ENCODE results near the gene TERT.
A peak's percentile ranks its signal among the peaks of the same experiment; 100 is the strongest.
"Not testable (repeated sequence)": the region's sequence is repeated elsewhere in the genome, so short reads cannot be mapped to it uniquely, and the experiment has no call there.

TERT gene

GRCh38 chr5:1294206-1294834 lies 548 bp downstream of the TERT start:
- DNase-seq: no peak

DNA sequence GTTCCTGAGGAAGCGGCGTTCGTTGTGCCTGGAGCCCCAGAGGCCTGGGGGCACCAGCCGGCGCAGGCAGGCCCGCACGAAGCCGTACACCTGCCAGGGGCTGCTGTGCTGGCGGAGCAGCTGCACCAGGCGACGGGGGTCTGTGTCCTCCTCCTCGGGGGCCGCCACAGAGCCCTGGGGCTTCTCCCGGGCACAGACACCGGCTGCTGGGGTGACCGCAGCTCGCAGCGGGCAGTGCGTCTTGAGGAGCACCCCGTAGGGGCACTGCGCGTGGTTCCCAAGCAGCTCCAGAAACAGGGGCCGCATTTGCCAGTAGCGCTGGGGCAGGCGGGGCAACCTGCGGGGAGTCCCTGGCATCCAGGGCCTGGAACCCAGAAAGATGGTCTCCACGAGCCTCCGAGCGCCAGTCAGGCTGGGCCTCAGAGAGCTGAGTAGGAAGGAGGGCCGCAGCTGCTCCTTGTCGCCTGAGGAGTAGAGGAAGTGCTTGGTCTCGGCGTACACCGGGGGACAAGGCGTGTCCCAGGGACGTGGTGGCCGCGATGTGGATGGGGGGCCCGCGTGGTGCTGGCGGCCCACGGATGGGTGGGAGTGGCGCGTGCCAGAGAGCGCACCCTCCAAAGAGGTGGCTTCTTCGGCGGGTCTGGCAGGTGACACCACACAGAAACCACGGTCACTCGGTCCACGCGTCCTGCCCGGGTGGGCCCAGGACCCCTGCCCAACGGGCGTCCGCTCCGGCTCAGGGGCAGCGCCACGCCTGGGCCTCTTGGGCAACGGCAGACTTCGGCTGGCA lies 1.3 kb downstream of the TERT start:
- no peak for DNase-seq

GRCh38 chr5:1292846-1293415 lies 1.9 kb downstream of the TERT start:
- no peak for DNase-seq

- no peak for DNase-seq
These were observed 2.7 kb downstream of the TERT start for GRCh38 chr5:1292139-1292538.

- no peak for DNase-seq
These were observed 3.2 kb downstream of the TERT start for GRCh38 chr5:1291611-1292080.

DNA sequence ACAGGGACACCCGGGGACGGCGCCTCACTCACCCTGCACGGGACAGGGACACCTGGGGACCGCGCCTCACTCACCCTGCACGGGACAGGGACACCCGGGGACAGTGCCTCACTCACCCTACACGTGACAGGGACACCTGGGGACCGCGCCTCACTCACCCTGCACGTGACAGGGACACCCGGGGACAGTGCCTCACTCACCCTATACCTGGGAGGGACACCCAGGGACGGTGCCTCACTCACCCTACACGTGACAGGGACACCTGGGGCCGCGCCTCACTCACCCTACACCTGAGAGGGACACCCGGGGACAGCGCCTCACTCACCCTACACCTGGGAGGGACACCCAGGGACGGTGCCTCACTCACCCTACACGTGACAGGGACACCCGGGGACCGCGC lies 3.9 kb downstream of the TERT start:
- DNase-seq: not testable (repeated sequence)

DNA sequence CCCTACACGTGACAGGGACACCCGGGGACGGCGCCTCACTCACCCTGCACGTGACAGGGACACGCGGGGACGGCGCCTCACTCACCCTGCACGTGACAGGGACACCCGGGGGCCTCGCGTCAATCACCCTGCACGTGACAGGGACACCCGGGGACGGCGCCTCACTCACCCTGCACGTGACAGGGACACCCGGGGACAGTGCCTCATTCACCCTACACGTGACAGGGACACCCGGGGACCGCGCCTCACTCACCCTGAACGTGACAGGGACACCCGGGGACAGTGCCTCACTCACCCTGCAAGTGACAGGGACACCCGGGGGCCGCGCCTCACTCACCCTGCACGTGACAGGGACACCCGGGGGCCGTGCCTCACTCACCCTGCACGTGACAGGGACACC lies 5.3 kb downstream of the TERT start:
- DNase-seq: not testable (repeated sequence)

DNA sequence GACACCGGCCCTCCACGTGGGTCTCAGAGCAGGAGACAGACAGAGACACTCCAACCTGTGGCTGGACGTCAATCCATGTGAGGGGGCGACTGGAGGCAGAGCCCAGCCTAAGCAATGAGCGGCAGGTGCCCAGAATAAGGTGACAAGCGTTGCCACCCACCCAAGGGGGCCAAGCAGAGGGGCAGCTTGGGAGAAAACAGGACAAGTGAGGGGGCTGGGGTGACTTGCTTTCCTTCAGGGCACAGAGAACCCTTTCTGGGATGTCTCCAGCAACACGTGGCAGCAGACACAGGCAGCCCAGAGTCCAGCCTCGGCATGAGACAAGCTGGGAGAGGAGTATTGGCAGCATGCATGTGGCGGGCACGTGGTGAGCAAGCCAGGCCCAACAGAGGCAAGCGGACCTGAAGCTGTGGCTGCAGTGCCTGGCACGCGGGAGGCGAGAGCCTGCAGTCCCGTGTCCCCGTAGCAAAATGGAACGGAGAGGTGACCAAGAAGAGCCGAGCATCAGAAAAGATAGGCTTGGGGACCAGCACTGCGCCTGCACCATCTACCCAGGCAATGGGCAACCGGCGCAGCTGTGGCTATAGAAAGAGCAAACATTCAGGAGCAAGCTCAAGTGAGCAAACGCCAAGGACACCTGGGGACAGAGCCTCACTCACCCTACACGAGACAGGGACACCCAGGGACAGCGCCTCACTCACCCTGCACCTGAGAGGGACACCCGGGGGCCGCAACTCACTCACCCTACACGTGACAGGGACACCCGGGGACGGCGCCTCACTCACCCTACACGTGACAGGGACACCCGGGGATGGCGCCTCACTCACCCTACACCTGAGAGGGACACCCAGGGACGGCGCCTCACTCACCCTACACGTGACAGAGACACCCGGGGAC lies 6.2 kb downstream of the TERT start:
- no peak for DNase-seq

GRCh38 chr5:1285883-1286291 lies 9.0 kb downstream of the TERT start:
- DNase-seq: no peak

DNA sequence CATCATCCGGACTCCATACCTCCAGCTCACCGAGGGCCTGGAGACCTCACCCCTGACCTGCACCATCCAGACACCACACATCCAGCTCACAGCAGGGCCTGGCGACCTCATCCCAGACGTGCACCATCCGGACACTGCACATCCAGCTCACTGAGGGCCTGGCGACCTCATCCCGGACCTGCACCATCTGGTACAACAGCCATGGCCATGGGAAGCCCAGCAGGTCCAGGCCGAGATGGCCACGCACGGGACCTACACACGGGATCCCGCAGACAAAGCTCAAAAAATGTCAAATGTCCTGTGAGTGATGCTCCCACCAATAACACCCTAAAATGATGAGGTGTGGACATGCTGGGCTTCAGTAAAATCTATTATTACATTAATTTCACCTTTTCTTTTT lies 9.7 kb downstream of the TERT start:
- DNase-seq: no peak

DNA sequence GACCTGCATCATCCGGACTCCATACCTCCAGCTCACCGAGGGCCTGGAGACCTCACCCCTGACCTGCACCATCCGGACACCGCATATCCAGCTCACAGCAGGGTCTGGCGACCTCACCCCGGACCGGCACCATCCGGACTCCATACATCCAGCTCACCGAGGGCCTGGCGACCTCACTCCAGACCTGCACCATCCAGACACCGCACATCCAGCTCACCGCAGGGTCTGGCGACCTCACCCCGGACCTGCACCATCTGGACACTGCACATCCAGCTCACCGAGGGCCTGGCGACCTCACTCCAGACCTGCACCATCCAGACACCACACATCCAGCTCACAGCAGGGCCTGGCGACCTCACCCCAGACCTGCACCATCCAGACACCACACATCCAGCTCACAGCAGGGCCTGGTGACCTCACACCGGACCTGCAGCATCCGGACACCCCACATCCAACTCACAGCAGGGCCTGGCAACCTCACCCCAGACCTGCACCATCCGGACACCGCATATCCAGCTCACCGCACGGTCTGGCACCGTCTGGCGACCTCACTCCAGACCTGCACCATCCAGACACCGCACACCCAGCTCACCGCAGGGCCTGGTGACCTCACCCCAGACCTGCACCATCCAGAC lies 10.4 kb downstream of the TERT start:
- DNase-seq: not testable (repeated sequence)

GRCh38 chr5:1283729-1284041 lies 11.2 kb downstream of the TERT start:
- DNase-seq: not testable (repeated sequence)

DNA sequence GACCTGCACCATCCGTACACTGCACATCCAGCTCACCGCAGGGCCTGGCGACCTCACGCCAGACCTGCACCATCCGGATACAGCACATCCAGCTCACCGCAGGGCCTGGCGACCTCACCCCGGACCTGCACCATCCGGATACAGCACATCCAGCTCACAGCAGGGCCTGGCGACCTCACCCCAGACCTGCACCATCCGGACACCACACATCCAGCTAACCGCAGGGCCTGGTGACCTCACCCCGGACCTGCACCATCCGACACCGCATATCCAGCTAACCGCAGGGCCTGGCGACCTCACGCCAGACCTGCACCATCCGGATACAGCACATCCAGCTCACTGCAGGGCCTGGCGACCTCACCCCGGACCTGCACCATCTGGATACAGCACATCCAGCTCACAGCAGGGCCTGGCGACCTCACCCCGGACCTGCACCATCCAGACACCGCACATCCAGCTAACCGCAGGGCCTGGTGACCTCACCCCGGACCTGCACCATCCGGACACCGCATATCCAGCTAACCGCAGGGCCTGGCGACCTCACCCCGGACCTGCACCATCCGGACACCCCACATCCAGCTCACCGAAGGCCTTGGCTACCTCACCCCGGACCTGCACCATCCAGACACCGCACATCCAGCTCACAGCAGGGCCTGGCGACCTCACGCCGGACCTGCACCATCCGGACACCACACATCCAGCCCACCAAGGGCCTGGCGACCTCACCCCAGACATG lies 11.7 kb downstream of the TERT start:
- DNase-seq: not testable (repeated sequence)

DNA sequence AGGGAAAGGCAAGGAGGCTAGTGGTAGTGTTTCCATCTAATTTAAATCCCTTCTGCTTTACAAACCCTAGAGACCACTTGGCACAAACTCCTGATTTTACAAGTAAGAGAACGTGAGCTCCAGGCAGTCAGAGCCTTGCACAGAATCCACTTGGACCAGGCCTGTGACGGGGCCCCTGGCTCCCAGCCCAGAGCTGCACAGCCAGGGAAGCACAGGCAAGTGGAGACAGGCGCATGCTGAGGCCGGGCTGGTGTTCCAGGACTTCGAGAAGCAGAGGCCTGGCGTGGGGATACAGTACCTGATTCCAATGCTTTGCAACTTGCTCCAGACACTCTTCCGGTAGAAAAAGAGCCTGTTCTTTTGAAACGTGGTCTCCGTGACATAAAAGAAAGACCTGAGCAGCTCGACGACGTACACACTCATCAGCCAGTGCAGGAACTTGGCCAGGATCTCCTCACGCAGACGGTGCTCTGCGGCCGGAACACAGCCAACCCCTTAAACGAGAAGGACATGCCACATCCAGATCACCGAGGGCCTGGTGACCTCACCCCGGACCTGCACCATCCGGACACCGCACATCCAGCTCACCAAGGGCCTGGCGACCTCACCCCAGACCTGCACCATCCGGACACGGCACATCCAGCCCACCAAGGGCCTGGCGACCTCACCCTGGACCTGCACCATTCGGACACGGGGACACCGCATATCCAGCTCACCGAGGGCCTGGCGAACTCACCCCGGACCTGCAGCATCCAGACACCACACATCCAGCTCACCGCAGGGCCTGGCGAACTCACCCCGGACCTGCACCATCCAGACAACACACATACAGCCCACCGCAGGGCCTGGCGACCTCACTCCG lies 12.5 kb downstream of the TERT start:
- no peak for DNase-seq

DNA sequence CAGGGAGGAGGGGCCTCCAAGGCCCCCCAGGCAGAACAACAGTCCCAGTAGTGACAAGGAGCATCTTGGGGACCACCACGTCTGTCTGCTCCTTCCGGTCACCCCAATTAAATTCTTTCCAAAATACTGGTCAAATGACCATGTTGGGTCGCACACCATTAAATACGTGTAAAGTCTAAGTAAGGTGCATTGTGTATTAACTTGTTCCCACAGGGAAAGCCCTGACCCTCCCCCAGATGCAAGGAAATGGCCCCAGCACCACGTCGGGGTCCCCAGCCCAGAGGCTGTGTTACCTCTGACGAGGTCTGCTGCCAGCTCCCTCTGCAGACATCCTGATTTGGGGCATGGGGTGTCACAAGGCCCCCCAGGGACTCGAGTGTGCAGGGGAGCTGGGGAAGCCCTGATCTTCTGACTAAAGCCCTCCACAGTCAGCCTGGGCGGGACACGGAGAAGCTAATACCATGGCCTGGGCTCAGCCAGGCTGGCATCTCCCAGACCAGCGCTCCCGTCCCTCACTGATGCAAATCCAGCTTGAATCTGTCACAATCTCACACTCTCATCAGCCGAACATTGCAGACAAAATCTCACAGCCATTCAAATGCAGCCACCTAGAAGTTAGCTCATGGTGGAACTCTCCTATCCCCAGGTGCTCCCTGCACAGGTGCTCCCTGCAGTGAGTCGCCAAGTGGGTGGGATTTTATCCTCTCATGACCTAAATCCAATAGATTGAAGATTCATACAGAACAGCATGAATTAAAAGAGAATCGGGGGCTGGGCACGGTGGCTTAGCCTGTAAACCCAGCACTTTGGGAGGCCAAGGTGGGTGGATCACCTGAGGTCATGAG lies 13.6 kb downstream of the TERT start:
- DNase-seq: no peak

GRCh38 chr5:1280177-1281037 lies 14.5 kb downstream of the TERT start:
- peak in 1 of 5 experiments; percentile 5 for DNase-seq

DNA sequence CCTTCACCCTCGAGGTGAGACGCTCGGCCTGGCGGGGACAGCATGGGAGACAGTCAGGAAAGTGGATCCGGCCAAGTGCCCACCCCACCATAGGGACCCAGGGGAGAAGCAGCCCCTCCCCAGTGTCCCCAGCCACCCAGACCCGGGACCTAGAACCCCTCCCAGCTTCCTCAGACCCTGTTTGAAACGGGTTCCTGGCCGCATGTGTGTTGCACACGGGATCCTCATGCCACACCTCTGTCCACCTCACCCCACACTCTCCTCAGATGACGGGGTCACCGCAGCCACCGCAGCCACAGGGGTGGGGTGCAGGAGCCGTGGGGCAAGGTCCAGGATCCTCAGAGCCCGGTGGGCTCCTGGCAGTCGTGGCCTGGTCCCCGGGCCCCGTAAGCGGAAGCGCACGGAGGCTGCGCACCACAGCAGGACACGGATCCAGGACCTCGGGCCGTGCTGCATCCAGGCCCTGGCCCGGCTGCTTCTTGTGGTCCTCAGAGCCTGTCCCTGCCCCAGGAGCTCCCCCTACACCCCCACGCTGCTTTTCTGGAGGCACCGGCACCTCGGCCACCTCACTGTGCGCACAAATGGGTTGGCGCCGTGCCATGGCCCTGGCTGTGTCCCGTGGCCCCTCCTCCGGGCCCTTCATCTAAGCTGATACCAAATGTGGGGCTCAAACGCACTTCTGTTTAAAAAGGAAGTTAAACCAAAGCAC lies 15.3 kb downstream of the TERT start:
- DNase-seq: peak in 1 of 5 experiments; percentile 5
